ENCODE measurements around the gene ZNF213.
"Not testable (repeated sequence)": the region's sequence is repeated elsewhere in the genome, so short reads cannot be mapped to it uniquely, and the experiment has no call there.

The ZNF213 gene

GRCh38 chr16:3170440-3171180, 35.8 kb downstream of the ZNF213 start:
- DNase-seq (ENCODE audit: low read depth): no peak

GRCh38 chr16:3171181-3171854, 36.5 kb downstream of the ZNF213 start:
- DNase-seq (ENCODE audit: low read depth): no peak

DNA sequence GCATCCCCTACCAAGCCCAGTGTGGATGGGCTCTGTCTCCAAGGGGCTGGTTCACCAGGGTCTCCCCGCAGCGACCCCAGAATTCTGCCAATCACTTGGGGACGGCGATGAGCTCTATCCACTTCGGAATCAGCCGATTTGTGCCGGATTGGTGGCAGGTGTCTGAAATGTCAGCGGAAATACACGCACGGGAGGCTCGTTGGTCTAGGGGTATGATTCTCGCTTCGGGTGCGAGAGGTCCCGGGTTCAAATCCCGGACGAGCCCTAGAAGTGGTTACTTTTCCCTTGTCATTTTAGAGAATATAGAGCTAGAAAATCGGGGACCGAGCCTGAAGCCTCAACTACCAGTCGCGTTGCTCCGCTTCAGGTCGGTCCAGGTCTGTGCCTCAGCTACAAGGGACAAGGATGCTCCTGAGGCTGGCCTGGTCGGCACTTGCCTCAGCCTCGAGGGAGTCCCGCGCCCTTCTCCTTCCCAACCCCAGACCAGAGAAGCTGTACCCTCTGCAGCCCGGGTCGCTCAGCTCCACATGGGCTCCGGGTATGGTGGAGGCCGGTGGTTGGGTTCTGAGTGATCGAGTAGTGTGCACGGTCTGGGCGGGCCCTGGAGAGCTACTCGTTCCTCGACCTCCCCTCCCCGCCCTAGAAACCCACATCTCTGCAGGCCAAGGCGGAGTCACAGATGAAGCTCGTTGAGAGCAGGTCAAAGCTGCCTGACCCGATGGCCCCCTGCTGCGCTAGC, 37.2 kb downstream of the ZNF213 start:
- no peak for DNase-seq (ENCODE audit: low read depth)

DNA sequence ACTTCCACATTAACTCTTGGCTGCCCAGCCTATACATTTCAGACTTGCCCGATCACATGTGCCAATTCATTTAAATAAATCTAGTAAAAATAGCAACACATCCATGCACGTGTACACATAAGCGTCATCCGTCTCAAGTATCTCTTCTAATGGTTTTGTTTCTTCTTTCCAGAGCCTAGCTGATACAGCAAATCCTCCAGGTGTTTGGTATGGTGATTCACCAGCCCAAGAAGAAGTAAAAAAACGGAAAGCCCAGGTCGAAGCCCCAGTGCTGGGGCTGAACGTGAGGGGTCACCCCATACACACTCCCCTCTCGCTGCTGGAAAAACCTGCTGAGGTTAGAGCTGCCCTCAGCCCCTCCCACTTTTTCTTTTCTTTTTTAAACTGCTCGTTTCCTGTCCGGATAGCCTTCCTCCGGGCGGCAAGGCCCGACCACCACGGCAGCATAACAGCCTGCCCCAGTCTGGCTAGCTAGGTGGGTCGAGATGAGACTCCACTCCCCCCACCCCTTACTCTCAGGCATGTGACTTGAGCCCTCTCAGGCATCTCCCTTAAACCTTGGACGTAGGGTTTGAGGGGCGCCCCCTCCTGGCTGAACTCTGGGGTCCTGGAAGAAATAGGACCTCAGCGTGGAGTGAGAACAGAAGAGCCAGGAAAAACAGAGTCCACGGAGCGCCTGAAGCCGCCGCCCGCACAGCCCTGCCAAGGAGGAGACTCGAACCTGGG, 39.2 kb downstream of the ZNF213 start:
- no peak for DNase-seq (ENCODE audit: low read depth)

DNA sequence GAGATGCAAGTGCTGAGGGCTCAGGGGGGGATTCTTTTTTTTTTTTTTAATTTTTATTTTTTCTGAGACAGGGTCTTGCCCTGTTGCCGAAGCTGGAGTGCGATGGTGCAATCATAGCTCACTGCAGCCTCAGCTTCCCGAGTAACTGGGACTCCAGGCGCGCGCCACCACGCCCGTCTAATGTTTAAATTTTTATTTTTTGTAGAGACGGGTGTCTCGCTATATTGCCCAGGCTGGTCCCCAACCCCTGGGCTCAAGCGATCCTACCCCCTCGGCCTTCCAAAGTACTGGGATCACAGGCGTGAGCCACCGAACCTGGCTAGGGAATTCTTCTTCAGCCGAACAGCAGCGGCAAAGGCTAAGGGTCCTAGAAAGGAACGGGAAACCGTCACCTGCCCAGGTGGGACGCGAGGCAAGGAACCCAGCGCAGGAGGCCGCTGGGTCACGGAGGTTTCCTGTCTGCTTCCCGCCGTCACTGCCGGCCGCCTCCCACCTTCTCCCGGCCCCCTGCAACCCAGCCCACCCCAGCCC, 39.9 kb downstream of the ZNF213 start:
- DNase-seq (ENCODE audit: low read depth): no peak

DNA sequence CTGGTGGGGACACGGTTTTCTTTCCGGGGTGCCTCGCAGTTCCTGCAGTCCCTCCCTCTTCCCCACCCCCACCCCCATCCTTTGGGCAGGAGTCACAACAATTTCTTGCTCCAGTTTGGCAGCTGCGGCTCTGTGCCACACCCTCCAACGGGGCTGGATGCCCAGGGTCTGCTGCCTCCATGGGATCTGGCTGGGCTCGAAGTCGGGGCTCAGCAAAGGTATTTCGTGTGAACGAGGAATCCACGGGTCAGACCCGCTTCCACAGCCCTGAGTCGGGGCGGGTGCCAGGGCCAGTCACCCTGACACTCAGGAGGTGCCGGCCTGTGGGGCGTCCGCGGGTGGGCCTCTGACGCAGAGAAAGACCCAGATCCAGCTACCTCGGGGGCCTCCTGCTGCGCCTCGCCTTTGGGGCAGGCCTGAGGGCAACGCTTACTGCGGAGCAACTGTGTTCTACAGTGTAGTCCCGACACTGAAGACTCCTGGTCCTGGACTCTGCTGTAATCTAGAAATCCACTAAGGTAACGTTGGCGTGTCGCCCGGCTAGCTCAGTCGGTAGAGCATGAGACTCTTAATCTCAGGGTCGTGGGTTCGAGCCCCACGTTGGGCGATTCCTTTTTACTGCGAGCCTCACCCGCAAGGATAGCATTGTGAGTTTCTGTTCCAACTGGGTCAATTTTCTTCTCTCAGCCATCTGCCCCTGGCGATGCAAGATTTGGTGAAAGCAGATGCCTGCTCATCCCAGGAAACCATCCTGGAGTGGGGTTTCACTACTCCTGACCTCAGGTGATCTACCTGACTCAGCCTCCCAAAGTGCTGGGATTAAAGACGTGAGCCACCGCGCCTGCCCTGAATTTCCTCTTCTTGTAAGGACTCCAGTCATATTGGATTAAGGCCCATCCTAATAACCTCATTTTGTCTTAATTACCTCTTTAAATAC, 40.6 kb downstream of the ZNF213 start:
- no peak for DNase-seq (ENCODE audit: low read depth)

DNA sequence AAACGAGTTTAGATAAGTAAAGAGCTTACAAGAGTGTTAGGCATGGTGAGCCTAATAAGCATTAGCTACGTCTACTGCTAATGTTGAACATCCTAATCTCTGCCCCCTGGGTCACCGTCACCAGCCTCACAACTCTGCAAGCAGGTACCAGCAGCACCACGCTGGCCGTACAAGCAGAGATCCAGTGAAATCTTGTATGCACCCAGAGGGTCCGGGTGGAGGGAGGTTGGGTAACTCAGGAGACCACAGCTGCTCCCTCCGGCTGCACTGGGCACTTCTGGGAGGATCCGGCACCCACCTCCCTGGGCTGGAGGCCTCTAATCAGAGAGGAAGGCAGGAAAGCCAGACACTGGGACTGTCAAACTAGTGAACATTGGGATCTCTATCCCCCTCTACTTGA, 44.8 kb downstream of the ZNF213 start:
- no peak for DNase-seq (ENCODE audit: low read depth)

DNA sequence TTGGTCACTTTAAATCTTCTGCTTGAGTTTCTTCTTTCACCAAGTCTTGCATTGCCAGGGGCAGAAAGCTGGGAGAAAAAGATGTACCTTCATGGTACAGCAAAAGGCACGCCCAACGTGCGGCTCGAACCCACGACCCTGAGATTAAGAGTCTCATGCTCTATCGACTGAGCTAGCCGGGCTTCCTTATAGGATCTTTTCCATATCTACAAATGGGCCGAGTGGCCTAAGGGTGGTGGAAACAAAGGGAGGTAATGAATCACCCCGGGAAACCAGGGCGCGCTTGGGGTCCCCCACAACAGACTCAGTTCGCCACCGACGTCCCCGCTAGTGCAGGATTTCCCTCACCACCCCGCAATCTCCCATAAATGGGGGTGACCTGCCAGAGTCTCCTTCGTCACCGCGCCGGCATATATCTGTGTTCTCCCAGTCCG, 45.6 kb downstream of the ZNF213 start:
- no peak for DNase-seq (ENCODE audit: low read depth)

- DNase-seq (ENCODE audit: low read depth): not testable (repeated sequence)
Measured at GRCh38 chr16:3182293-3182607, 47.4 kb downstream of the ZNF213 start.

DNA sequence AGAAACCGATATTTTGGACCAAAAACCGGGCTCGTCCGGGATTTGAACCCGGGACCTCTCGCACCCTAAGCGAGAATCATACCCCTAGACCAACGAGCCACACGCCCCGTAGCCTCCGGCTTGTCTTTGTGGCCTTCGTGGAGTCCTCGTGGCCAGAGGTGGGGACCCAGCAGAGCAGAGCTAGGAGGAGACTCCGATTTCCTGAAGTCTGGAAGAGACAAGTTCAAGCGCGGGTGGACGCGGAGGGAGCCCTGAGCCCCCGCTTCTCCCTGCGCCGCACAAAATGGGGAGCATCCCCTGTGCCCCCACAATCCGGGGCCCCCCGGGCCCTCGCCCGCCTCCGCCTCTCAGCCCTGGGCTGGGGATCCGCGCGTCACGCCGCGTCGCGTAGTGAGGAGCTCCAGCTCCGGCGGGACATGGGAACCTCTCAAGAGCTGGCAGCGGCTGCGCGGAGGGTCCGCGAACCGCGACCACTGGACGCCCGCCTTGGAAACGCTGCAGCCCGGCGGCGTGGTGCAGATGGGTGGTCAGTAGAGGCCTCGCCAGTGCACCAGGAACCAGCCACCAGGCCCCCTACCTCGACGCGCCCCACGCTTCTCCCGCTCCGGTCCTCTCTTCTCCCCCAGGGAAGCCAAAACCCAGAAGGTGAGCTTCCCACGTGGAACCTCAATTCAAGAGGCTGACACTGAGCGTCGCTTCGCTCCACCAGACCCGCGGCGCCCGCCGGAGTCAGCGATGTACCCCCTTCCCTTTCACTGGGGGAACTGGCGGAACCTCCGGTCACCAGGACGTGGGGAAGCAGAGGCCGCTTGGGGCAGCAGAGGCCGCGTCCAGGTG, 48.0 kb downstream of the ZNF213 start:
- DNase-seq (ENCODE audit: low read depth): no peak

GRCh38 chr16:3183445-3184139, 48.8 kb downstream of the ZNF213 start:
- no peak for DNase-seq (ENCODE audit: low read depth)

GRCh38 chr16:3186946-3187690, 52.3 kb downstream of the ZNF213 start:
- no peak for DNase-seq (ENCODE audit: low read depth)

DNA sequence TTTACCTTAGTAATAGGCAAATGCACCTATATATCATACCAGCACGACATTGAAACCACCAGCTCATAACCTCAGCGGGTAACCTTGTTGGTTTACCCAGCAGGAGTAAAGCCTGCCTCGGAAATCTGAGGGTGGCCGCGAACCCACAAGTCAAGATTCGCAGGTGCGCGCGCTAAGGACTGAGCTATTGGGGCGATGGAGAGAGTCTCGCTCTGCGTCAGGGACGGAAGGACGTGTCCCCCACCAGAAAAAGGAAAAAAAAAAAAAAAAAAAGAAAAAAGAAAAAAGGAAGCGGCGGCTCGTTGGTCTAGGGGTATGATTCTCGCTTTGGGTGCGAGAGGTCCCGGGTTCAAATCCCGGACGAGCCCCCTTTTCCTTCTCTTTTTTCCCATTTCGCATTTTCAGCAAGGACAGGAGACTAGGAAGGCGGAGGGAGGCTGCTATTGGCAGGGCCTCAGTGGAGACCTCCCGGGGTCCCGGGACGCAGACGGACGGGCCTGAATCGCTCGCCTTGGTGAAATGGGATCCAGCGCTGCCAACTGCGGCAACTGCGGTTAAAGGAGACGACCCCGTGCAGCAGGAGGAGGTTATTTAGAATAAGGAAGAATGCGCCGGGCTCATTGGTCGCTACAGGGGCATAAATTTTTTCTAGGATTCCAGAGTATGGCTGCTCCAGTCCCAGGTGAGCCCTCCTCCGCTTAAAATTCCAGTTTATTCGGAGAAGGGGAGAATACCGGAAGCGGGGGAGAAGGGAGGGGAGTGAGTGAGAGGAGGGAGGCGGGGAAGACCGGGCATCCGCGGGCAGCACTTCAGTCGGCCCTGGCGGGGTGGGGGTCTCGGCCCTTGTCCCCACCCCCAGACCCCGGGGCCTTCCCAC, 53.2 kb downstream of the ZNF213 start, which contains the start of gene OR1F1:
Gene OR1F1 (plus strand): TSS at position 407 of the 877 bp plus-strand sequence.
- DNase-seq (ENCODE audit: low read depth): peak; percentile 49

- DNase-seq (ENCODE audit: low read depth): no peak
Measured at GRCh38 chr16:3188675-3188924, 53.8 kb downstream of the ZNF213 start.

DNA sequence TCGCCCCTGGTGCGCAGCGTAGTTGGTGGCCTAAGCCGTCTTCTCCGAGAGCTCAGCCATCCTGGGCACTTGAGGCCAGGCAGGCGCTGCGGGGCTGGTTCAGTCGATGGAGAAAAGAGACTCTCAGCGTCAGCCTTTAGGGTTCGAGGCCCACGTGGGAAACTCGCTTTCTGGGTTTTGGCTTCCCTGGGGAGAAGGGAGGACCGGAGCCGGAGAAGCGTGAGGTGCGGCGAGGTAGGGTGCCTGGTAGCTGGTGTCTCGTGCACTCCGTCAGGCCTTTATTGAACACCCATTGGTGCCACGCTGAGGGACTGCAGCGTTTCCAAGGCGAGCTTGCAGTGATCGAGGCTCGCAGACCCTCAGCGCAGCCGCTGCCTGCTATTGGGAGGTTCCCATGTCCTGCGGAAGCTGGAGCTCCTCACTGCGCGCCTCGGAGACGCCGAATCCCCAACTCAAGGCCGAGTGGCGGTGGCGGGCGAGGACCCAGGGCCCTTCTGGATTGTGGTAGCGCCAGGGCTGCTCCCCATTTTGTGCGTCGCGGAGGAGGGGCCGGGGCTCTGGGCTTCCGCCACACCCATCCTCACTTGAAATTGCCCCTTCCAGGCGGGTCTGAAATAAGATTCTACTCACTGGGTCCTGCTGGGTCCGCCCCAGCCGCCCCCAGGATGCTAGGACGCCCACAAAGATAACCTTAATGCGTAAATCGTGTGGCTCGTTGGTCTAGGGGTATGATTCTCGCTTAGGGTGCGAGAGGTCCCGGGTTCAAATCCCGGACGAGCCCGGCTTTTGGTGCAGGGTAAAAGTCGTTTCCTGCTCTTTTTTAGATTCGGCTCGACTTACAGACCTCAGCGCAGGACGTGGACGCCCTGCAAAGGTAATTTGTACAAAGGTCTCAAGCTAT, 54.3 kb downstream of the ZNF213 start:
- DNase-seq (ENCODE audit: low read depth): peak; percentile 45

DNA sequence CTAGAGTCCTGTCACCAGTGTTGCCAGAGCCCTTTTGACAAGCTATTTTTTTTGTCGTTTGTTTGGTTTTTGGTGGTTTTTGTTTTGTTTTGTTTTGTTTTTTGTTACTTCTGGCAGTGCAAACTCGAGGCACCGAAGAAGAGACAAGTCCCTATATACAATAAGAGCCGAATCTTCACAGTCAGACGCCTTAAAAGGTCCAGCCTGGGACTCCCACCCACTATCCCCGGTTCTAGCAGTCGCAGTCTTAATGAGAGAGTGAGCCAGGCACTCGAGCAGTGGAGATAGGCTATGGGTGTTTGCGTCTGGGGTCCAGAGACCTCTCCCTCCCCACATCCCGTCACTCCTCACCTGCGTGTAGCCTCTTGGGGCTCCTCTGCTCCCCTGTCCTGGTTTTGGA, 55.0 kb downstream of the ZNF213 start:
- no peak for DNase-seq (ENCODE audit: low read depth)

DNA sequence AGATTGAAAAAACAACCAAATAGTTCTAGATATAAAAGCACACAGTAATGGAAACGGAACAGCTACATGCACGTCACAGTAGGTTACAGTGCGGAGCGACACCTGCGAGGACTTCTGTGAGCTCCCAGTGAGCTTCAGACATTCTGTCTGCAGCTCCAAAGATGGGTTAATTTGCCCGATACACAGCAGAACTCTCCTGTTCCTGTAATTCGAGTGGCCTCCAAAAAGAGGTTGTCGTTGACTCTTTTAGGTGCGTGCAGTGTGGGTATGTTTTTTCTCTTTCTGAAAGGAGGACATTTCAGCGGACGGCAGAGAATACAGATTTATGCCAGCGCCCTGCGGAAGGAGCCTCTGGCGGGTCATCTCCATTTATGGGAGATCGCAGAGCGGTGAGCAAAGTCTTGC, 56.1 kb downstream of the ZNF213 start:
- DNase-seq (ENCODE audit: low read depth): no peak

Measured in stimulated activated CD8-positive, alpha-beta memory T cell treated with anti-CD3 and anti-CD28 coated beads, Interleukin-4, amount 100 ng/mL, for 24 hours (primary cell).